ENCODE results near the gene CD53. TPM values are rescaled to one million over a fixed set of nuclear protein-coding genes. Genes with fewer than 3 reads are reported as not detected.
"Not testable (repeated sequence)": the region's sequence is repeated elsewhere in the genome, so short reads cannot be mapped to it uniquely, and the experiment has no call there.

CD53 gene
- total and polyA plus RNA-seq, 12 donors: 2.1 to 55.2 (median 5.6) TPM

- Histone ChIP-seq H3K4me3 (no peak overlapping the region), H3K36me3 (no peaks in the 10 kb centered on the region), H3K27me3 (peaks cover 0 to 33% (median 6%) of the 10 kb centered on the region in 7 donors), H3K27ac (no peak overlapping the region), H3K9me3 (peaks cover 0 to 2% (median 0%) of the 10 kb centered on the region in 11 donors), H3K4me1 (no peaks in the 10 kb centered on the region)
- 75 to 78% methylated on average over 2 of the region's 2 CpGs for whole genome bisulfite sequencing, 2 donors
- TF ChIP-seq CTCF (IDR thresholded peaks at IDR 0.05): no peak
- no peak for ATAC-seq
- intact Hi-C loops (cut with DNase I): no loop called here
- no peak for DNase-seq
Measured at GRCh38 chr1:110856410-110856809, 16.5 kb upstream of the CD53 start.

GRCh38 chr1:110857964-110858948 lies 14.7 kb upstream of the CD53 start:
- ATAC-seq (no peak), DNase-seq (no peak)
- Histone ChIP-seq H3K4me3 (no peak overlapping the region), H3K27me3 (peaks cover 0 to 32% (median 6%) of the 10 kb centered on the region in 7 donors), H3K27ac (no peak overlapping the region), H3K9me3 (peaks cover 0 to 15% (median 0%) of the 10 kb centered on the region in 11 donors), H3K36me3 (no peaks in the 10 kb centered on the region), H3K4me1 (no peaks in the 10 kb centered on the region)
- TF ChIP-seq CTCF (IDR thresholded peaks at IDR 0.05): no peak
- intact Hi-C loops (cut with DNase I): no loop called here
- 44 to 45% methylated on average over 7 of the region's 7 CpGs for WGBS, 2 donors

- no peak for TF ChIP-seq CTCF (IDR thresholded peaks at IDR 0.05)
- DNase-seq: no peak
- Histone ChIP-seq H3K27me3 (peaks cover 0 to 30% (median 6%) of the 10 kb centered on the region in 7 donors), H3K36me3 (no peaks in the 10 kb centered on the region), H3K27ac (no peak overlapping the region), H3K9me3 (peaks cover 0 to 21% (median 0%) of the 10 kb centered on the region in 11 donors), H3K4me3 (no peak overlapping the region), H3K4me1 (no peaks in the 10 kb centered on the region)
- no peak for ATAC-seq
- WGBS, 2 donors: 72 to 75% methylated on average over 2 of the region's 2 CpGs
- intact Hi-C loops (cut with DNase I): no loop called here
Measured at GRCh38 chr1:110859062-110859461, 13.9 kb upstream of the CD53 start.

GRCh38 chr1:110860174-110860573 lies 12.8 kb upstream of the CD53 start:
- intact Hi-C loops (cut with DNase I): no loop called here
- Histone ChIP-seq H3K36me3 (no peaks in the 10 kb centered on the region), H3K4me3 (no peak overlapping the region), H3K27me3 (peaks cover 0 to 23% (median 0%) of the 10 kb centered on the region in 7 donors), H3K9me3 (peaks cover 0 to 32% (median 2%) of the 10 kb centered on the region in 11 donors), H3K4me1 (no peaks in the 10 kb centered on the region), H3K27ac (no peak overlapping the region)
- TF ChIP-seq CTCF (IDR thresholded peaks at IDR 0.05): no peak
- 72 to 76% methylated on average over 2 of the region's 2 CpGs for WGBS, 2 donors
- ATAC-seq (no peak), DNase-seq (no peak)

GRCh38 chr1:110860620-110861019 lies 12.3 kb upstream of the CD53 start:
- H3K27ac ChIP-seq; H3K36me3 ChIP-seq; DNase-seq; H3K4me3 ChIP-seq; intact Hi-C loops (cut with DNase I); ATAC-seq; H3K4me1 ChIP-seq: not testable (repeated sequence)
- Histone ChIP-seq H3K9me3 (peaks cover 0 to 36% (median 2%) of the 10 kb centered on the region in 11 donors), H3K27me3 (peaks cover 0 to 22% (median 0%) of the 10 kb centered on the region in 7 donors)
- 73 to 77% methylated on average over 2 of the region's 2 CpGs for WGBS, 2 donors

GRCh38 chr1:110861942-110862341 lies 11.0 kb upstream of the CD53 start:
- ATAC-seq; H3K27ac ChIP-seq; H3K4me1 ChIP-seq; DNase-seq; intact Hi-C loops (cut with DNase I); H3K4me3 ChIP-seq; H3K36me3 ChIP-seq: not testable (repeated sequence)
- 75 to 80% methylated on average over 1 of the region's 1 CpG for WGBS, 2 donors
- Histone ChIP-seq H3K9me3 (peaks cover 0 to 49% (median 0%) of the 10 kb centered on the region in 11 donors), H3K27me3 (peaks cover 0 to 20% (median 0%) of the 10 kb centered on the region in 7 donors)

Measured in heart right ventricle (tissue), 16 donors.